Calu3 (cell line): ENCODE measurements around the gene WNK2. TPM values are rescaled to one million over a fixed set of nuclear protein-coding genes. Genes with fewer than 3 reads are reported as not detected.

Source experiments
- BruUV-seq: library from RNA; stranded (reverse); fragments of 400-500 nt; replicated peaks from 2 replicates; lab custom pipeline; 2021; lab: Mats Ljungman, UMichigan
- CTCF ChIA-PET: fragments of 300-600 bp; sonication (Branson Sonifier 250); formaldehyde crosslinking; loops from one replicate; lab custom pipeline; 2022; ENCODE audit warnings: antibody characterized with exemption; lab: Charles Lee
- DNase-seq: peaks from one replicate; pipeline ENCODE4 v3.0.0; 2022
- H3K27ac Mint-ChIP-seq: one replicate; pipeline ENCODE4 v1.8.0; 2022; ENCODE audit warnings: mixed read lengths; ENCODE audit not compliant: unreplicated experiment
- H3K27me3 Mint-ChIP-seq: one replicate; pipeline ENCODE4 v1.8.0; 2022; ENCODE audit warnings: mixed read lengths; ENCODE audit not compliant: unreplicated experiment
- H3K36me3 Mint-ChIP-seq: one replicate; pipeline ENCODE4 v1.8.0; 2022; ENCODE audit warnings: mild to moderate bottlenecking, moderate library complexity, mixed read lengths; ENCODE audit not compliant: insufficient read depth, unreplicated experiment
- H3K4me1 Mint-ChIP-seq: one replicate; pipeline ENCODE4 v1.8.0; 2022; ENCODE audit warnings: mild to moderate bottlenecking, low read depth, mixed read lengths; ENCODE audit not compliant: unreplicated experiment
- H3K4me3 Mint-ChIP-seq: one replicate; pipeline ENCODE4 v1.8.0; 2022; ENCODE audit warnings: mild to moderate bottlenecking, low read depth, moderate library complexity, mixed read lengths; ENCODE audit not compliant: unreplicated experiment
- H3K9me3 Mint-ChIP-seq: one replicate; pipeline ENCODE4 v1.8.0; 2022; ENCODE audit warnings: low read depth, mixed read lengths; ENCODE audit not compliant: unreplicated experiment
- intact Hi-C: fragments of 100-400 bp; cut with micrococcal nuclease; formaldehyde crosslinking; loops from one replicate; pipeline ENCODE4 v1.10.0; 2022; ENCODE audit not compliant: unreplicated experiment
- total RNA-seq: library from RNA; stranded (reverse); gene quantifications from 2 replicates; pipeline ENCODE4 v1.2.3, GENCODE V29; 2022
- TF ChIP-seq, protein P1 (sequence below): fragments of 200-600 bp; IDR thresholded peaks from one replicate; pipeline ENCODE4 v1.8.0; 2022; ENCODE audit warnings: antibody characterized with exemption; ENCODE audit not compliant: unreplicated experiment

WNK2 gene
- total RNA-seq, 1 experiment from 2014 or later: 85.7 TPM

DNA sequence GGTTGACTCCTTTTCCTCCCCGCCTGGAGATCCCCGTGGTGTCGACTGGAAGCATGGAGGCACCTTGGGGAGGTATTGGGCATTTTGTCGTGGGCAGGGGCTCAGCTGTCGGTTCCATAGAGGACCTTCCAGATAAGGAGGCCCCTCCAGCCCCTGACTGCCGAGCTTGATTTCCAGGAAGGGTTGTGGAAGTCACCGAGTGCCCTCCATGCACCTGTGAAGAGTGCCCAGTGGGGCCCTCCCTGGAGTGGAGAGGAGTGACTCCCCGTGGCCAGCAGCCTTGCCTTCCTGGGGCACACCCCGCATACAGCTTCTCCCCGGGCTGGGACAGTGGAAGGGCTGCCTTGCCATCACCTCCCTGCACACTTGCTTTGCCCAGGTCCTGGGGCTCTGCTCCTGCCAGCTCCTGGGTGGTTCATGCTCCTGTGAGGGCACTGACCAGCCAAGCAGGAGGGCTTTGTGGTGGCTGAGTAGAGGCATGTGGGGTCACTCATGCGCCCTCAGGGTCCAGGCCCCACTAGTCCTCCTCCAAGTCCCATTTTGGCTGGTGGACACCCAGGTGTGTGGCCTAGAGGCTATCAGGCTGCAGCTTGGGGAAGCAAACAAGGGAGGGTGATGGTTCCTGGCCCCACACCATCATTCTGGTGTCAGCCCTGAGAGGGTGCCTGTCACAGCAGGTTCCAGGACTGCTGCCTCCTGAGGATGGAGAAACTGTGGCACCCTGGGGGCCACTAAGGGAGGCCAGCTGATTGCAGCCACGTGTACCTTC is 133.0 kb downstream of the WNK2 start:
- no peak overlapping the region for H3K4me3 Mint-ChIP-seq
- CTCF ChIA-PET: no interaction called here
- TF ChIP-seq, protein P1, sequence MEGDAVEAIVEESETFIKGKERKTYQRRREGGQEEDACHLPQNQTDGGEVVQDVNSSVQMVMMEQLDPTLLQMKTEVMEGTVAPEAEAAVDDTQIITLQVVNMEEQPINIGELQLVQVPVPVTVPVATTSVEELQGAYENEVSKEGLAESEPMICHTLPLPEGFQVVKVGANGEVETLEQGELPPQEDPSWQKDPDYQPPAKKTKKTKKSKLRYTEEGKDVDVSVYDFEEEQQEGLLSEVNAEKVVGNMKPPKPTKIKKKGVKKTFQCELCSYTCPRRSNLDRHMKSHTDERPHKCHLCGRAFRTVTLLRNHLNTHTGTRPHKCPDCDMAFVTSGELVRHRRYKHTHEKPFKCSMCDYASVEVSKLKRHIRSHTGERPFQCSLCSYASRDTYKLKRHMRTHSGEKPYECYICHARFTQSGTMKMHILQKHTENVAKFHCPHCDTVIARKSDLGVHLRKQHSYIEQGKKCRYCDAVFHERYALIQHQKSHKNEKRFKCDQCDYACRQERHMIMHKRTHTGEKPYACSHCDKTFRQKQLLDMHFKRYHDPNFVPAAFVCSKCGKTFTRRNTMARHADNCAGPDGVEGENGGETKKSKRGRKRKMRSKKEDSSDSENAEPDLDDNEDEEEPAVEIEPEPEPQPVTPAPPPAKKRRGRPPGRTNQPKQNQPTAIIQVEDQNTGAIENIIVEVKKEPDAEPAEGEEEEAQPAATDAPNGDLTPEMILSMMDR: no peak
- H3K27me3 Mint-ChIP-seq: no peaks in the 10 kb centered on the region
- no peak overlapping the region for H3K27ac Mint-ChIP-seq
- peaks cover 11% of the 10 kb centered on the region for H3K4me1 Mint-ChIP-seq
- peaks cover 9% of the 10 kb centered on the region for H3K36me3 Mint-ChIP-seq
- no peak for DNase-seq
- no TSS peak for BruUV-seq
- no peaks in the 10 kb centered on the region for H3K9me3 Mint-ChIP-seq
- intact Hi-C loops: no loop called here

- H3K4me3 Mint-ChIP-seq: no peak overlapping the region
- TF ChIP-seq, protein P1: no peak
- BruUV-seq: no TSS peak
These were observed 133.7 kb downstream of the WNK2 start for GRCh38 chr9:93317495-93318094.

DNA sequence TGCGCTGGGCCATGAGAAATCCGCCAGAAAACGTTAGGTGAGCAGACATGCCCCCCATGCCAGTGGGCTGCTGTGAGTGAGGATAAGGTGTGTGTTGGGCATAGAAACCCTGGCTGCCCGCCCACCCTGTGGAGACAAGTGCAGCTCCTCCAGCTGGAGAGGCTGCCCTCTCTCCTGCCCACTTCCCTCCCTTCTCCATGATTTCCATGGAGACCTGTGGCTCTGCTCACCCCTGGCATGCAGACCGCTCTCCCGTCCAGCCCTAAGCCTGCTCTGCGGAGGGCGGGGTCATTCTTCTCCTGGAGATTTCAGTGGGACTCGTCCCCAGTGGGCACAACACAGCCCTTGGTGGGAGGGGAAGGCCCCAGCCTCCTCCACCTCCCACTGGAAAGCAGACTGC is 134.5 kb downstream of the WNK2 start:
- TF ChIP-seq, protein P1: no peak
- CTCF ChIA-PET: no interaction called here
- no TSS peak for BruUV-seq

More at GRCh38 chr9:93317495-93318094, 133.7 kb downstream of the WNK2 start:
- H3K27me3 Mint-ChIP-seq: no peaks in the 10 kb centered on the region
- intact Hi-C loops: no loop called here
- DNase-seq: no peak
- H3K27ac Mint-ChIP-seq: no peak overlapping the region
- CTCF ChIA-PET: no interaction called here
- no peaks in the 10 kb centered on the region for H3K9me3 Mint-ChIP-seq
- H3K36me3 Mint-ChIP-seq: peaks cover 6% of the 10 kb centered on the region
- peaks cover 8% of the 10 kb centered on the region for H3K4me1 Mint-ChIP-seq

GRCh38 chr9:93319301-93319991 is 135.5 kb downstream of the WNK2 start:
- Mint-ChIP-seq H3K9me3 (no peaks in the 10 kb centered on the region), H3K27ac (no peak overlapping the region), H3K4me1 (no peaks in the 10 kb centered on the region), H3K4me3 (no peak overlapping the region), H3K27me3 (no peaks in the 10 kb centered on the region), H3K36me3 (no peaks in the 10 kb centered on the region)
- intact Hi-C loops: no loop called here
- CTCF ChIA-PET: interaction anchor here (0.5 kb wide), 1 partner anchor 111 kb away, joined by 3 read pairs; no protein-coding TSS in a partner anchor
- TF ChIP-seq, protein P1: no peak
- BruUV-seq: no TSS peak
- DNase-seq: no peak

More for the DNA sequence above, 134.5 kb downstream of the WNK2 start:
- H3K27ac Mint-ChIP-seq: no peak overlapping the region
- DNase-seq: no peak
- no peaks in the 10 kb centered on the region for H3K4me1 Mint-ChIP-seq
- H3K27me3 Mint-ChIP-seq: no peaks in the 10 kb centered on the region
- H3K36me3 Mint-ChIP-seq: no peaks in the 10 kb centered on the region
- no peaks in the 10 kb centered on the region for H3K9me3 Mint-ChIP-seq
- intact Hi-C loops: no loop called here
- no peak overlapping the region for H3K4me3 Mint-ChIP-seq
